Endothelial cell (in vitro differentiated cells): ENCODE results near the gene KCNK7. TPM values are rescaled to one million over a fixed set of nuclear protein-coding genes. Genes with fewer than 3 reads are reported as not detected.
"Not testable (repeated sequence)": the region's sequence is repeated elsewhere in the genome, so short reads cannot be mapped to it uniquely, and the experiment has no call there.

Source experiments
- DNase-seq: peaks from one replicate; pipeline ENCODE4 v3.0.0; 2021; ENCODE audit warnings: low spot score
- H3K27ac Mint-ChIP-seq: one replicate; pipeline ENCODE4 v1.8.0; 2021; ENCODE audit warnings: mixed read lengths, inconsistent platforms; ENCODE audit not compliant: unreplicated experiment
- H3K27me3 Mint-ChIP-seq: one replicate; pipeline ENCODE4 v1.8.0; 2021; ENCODE audit warnings: mild to moderate bottlenecking, moderate library complexity, mixed read lengths, inconsistent platforms; ENCODE audit not compliant: unreplicated experiment
- H3K36me3 Mint-ChIP-seq: one replicate; pipeline ENCODE4 v1.8.0; 2021; ENCODE audit warnings: mild to moderate bottlenecking, low read depth, mixed read lengths, inconsistent platforms; ENCODE audit not compliant: unreplicated experiment
- H3K4me1 Mint-ChIP-seq: one replicate; pipeline ENCODE4 v1.8.0; 2021; ENCODE audit warnings: mild to moderate bottlenecking, mixed read lengths, inconsistent platforms; ENCODE audit not compliant: unreplicated experiment
- H3K4me3 Mint-ChIP-seq: one replicate; pipeline ENCODE4 v1.8.0; 2021; ENCODE audit warnings: mild to moderate bottlenecking, mixed read lengths, inconsistent platforms; ENCODE audit not compliant: unreplicated experiment
- H3K9me3 Mint-ChIP-seq: one replicate; pipeline ENCODE4 v1.8.0; 2021; ENCODE audit warnings: mixed read lengths, inconsistent platforms; ENCODE audit not compliant: unreplicated experiment
- total RNA-seq: library from RNA; stranded (reverse); fragmentation: NEBNext Ultra II Directional; extraction: Animal tissue kit (Norgen Biotek cat#: 25700); gene quantifications from one replicate; pipeline ENCODE4 v1.2.1, GENCODE V29; 2021; ENCODE audit not compliant: unreplicated experiment
- TF ChIP-seq, protein P1 (sequence below): fragments of 200-600 bp; sonication (generic); IDR thresholded peaks from one replicate; pipeline ENCODE4 v1.5.0; 2021; ENCODE audit warnings: antibody characterized with exemption; ENCODE audit not compliant: unreplicated experiment

The KCNK7 gene
- total RNA-seq, 1 donor from 2014 or later, result 2.0 TPM

DNA sequence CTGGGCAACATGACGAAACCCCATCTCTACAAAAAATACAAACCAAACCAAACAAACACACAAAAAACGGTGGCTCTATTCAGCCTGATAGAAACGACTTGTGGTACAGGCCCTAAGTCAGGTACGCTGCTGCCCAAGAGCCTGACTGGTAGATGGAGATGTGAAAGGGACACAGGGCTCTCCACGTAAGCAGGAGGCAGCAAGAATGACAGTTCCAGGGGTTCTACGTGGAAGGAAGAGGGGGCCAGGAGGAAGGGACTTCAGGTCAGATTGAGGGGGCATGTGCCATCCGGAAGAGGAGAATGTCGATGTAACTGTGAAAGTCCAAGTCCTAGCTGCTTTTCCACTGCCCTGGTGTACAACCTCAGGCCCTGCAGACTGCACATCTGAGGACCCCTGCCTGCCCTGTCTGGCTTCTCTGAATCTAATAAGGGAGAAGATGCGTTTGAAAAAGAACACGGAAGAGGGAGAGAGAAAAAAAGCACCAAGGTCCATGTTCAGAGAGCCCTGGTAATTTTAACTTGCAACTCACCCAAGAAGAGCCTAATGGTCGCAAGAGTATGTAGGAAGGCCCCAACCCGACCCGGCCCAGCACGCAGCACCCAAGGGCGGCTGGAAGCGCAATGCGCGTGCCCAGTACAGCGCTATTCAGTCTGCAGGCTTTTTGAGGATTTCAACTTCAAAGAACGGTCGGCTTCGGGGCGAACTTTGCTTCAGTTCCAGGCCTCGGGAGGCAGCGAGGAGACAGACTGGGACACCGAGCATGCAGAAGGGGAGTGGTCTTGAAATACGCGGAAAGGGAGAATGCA is 26.2 kb downstream of the KCNK7 start:
- H3K4me1 Mint-ChIP-seq, result peaks cover 37% of the 10 kb centered on the region
- no peak for DNase-seq
- H3K9me3 Mint-ChIP-seq, result no peaks in the 10 kb centered on the region
- TF ChIP-seq, protein P1, sequence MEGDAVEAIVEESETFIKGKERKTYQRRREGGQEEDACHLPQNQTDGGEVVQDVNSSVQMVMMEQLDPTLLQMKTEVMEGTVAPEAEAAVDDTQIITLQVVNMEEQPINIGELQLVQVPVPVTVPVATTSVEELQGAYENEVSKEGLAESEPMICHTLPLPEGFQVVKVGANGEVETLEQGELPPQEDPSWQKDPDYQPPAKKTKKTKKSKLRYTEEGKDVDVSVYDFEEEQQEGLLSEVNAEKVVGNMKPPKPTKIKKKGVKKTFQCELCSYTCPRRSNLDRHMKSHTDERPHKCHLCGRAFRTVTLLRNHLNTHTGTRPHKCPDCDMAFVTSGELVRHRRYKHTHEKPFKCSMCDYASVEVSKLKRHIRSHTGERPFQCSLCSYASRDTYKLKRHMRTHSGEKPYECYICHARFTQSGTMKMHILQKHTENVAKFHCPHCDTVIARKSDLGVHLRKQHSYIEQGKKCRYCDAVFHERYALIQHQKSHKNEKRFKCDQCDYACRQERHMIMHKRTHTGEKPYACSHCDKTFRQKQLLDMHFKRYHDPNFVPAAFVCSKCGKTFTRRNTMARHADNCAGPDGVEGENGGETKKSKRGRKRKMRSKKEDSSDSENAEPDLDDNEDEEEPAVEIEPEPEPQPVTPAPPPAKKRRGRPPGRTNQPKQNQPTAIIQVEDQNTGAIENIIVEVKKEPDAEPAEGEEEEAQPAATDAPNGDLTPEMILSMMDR, result no peak
- H3K27me3 Mint-ChIP-seq, result peaks cover 23% of the 10 kb centered on the region
- H3K27ac Mint-ChIP-seq, result peak overlapping the region; percentile 85
- H3K4me3 Mint-ChIP-seq, result peak overlapping the region; percentile 98
- no peaks in the 10 kb centered on the region for H3K36me3 Mint-ChIP-seq

- TF ChIP-seq, protein P1, result no peak
- no peaks in the 10 kb centered on the region for H3K9me3 Mint-ChIP-seq
- H3K27ac Mint-ChIP-seq, result no peak overlapping the region
- peaks cover 18% of the 10 kb centered on the region for H3K4me1 Mint-ChIP-seq
- peaks cover 18% of the 10 kb centered on the region for H3K27me3 Mint-ChIP-seq
- H3K4me3 Mint-ChIP-seq, result no peak overlapping the region
- DNase-seq, result no peak
- H3K36me3 Mint-ChIP-seq, result no peaks in the 10 kb centered on the region
Observed at GRCh38 chr11:65565624-65566453, 29.8 kb downstream of the KCNK7 start.

DNA sequence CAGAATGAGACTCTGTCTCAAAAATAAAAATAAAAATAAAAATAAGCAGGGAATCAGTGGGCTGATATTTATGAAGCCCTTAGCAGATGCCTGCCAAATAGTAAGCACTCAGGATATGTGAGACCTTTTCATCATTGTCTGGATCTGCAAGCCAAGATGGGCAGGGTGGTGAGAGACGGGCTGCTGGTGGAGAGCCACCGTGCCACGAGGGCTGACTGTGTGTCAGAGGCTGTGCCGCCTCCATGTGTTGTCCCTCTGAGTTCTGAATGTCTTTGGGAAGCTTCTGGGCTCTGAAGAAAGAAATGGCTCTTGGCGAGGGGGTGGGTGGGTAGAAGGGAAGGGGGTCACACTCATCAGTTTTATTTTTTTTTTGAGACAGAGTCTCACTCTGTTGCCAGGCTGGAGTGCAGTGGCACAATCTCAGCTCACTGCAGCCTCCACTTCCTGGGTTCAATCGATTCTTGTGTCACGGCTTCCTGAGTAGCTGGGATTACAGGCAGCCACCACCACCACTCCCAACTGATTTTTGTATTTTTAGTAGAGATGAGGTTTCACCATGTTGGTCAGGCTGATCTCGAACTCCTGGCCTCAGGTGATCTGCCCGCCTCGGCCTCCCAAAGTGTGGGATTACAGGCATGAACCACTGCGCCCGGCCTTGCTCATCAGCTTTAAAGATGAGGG is 30.6 kb downstream of the KCNK7 start:
- not testable (repeated sequence) for H3K9me3 Mint-ChIP-seq, H3K4me3 Mint-ChIP-seq, H3K27ac Mint-ChIP-seq, H3K36me3 Mint-ChIP-seq, DNase-seq
- H3K27me3 Mint-ChIP-seq, result peaks cover 21% of the 10 kb centered on the region
- peaks cover 21% of the 10 kb centered on the region for H3K4me1 Mint-ChIP-seq

- TF ChIP-seq, protein P1, result no peak
- no peak overlapping the region for H3K4me3 Mint-ChIP-seq
- peaks cover 19% of the 10 kb centered on the region for H3K27me3 Mint-ChIP-seq
- peaks cover 3% of the 10 kb centered on the region for H3K36me3 Mint-ChIP-seq
- peaks cover 13% of the 10 kb centered on the region for H3K4me1 Mint-ChIP-seq
- DNase-seq, result no peak
- H3K27ac Mint-ChIP-seq, result no peak overlapping the region
- H3K9me3 Mint-ChIP-seq, result no peaks in the 10 kb centered on the region
Observed at GRCh38 chr11:65563601-65564000, 32.0 kb downstream of the KCNK7 start.

- peaks cover 3% of the 10 kb centered on the region for H3K36me3 Mint-ChIP-seq
- DNase-seq, result no peak
- H3K9me3 Mint-ChIP-seq, result no peaks in the 10 kb centered on the region
- TF ChIP-seq, protein P1, result no peak
- peaks cover 16% of the 10 kb centered on the region for H3K27me3 Mint-ChIP-seq
- H3K27ac Mint-ChIP-seq, result no peak overlapping the region
- peaks cover 10% of the 10 kb centered on the region for H3K4me1 Mint-ChIP-seq
- no peak overlapping the region for H3K4me3 Mint-ChIP-seq
Observed at GRCh38 chr11:65562788-65563187, 32.8 kb downstream of the KCNK7 start.
